NB4 (cell line): Measurements from ENCODE around the gene ADGRB2.

Experiments
- CTCF ChIP-seq: IDR thresholded peaks from one replicate; pipeline ENCODE4 v1.5.1; 2012; ENCODE audit warnings: low read depth, low read length
- MAX ChIP-seq: IDR thresholded peaks from 2 replicates; pipeline ENCODE4 v1.6.1; 2011; ENCODE audit warnings: low read depth, low read length
- MYC ChIP-seq: IDR thresholded peaks from 2 replicates; pipeline ENCODE4 v1.6.1; 2011; ENCODE audit warnings: low read depth, low read length
- POLR2A ChIP-seq: IDR thresholded peaks from 2 replicates; pipeline ENCODE4 v1.6.1; 2011; ENCODE audit warnings: mild to moderate bottlenecking; ENCODE audit not compliant: insufficient read length; ENCODE audit errors: extremely low read depth

- TF ChIP-seq CTCF, result no peak
- TF ChIP-seq MAX, result no peak
- TF ChIP-seq POLR2A, result no peak
- no peak for TF ChIP-seq MYC
These were observed 45.7 kb downstream of the ADGRB2 start for GRCh38 chr1:31718327-31718897.
